H1 (cell line): ENCODE data around the gene ZNF398. TPM values are rescaled to one million over a fixed set of nuclear protein-coding genes. Genes with fewer than 3 reads are reported as not detected.

ENCODE experiments used
- CTCF ChIA-PET: fragments of 300-600 bp; sonication (Branson Sonifier 250); formaldehyde crosslinking; loops from one replicate; lab custom pipeline; 2021; ENCODE audit not compliant: partially characterized antibody; lab: Charles Lee
- POLR2A ChIA-PET: fragments of 300-600 bp; sonication (Branson Sonifier 250); formaldehyde crosslinking; loops from one replicate; lab custom pipeline; 2021; ENCODE audit warnings: inconsistent platforms; ENCODE audit not compliant: partially characterized antibody; lab: Charles Lee
- DNase-seq, 2 experiments: peaks; one replicate each; pipeline versions ENCODE4 v3.0.0 to v3.0.0-alpha.2; 2010 to 2022; ENCODE audit warnings: low spot score in 2 of 2, low read depth in 1 of 2, mixed read lengths in 1 of 2
- FAIRE-seq: peaks from 2 replicates; lab custom pipeline; 2011; peaks lifted over from hg19 to GRCh38; lab: Jason Lieb, UNC
- H2AFZ ChIP-seq: 2 replicates; pipeline ENCODE4 v1.8.1; 2012; ENCODE audit warnings: low read length, inconsistent platforms
- H2AK5ac ChIP-seq: 2 replicates; pipeline ENCODE4 v1.6.1; 2013; ENCODE audit warnings: low read depth, low read length
- H2BK120ac ChIP-seq: replicated peaks from 2 replicates; pipeline ENCODE3; 2013; ENCODE audit warnings: low read depth, low read length, inconsistent platforms
- H2BK12ac ChIP-seq: 2 replicates; pipeline ENCODE4 v1.6.1; 2013; ENCODE audit warnings: low read depth, low read length
- H2BK15ac ChIP-seq: 2 replicates; pipeline ENCODE4 v1.6.1; 2013; ENCODE audit warnings: low read length
- H2BK20ac ChIP-seq: 2 replicates; pipeline ENCODE4 v1.6.1; 2013; ENCODE audit warnings: low read length
- H2BK5ac ChIP-seq: 2 replicates; pipeline ENCODE4 v1.6.1; 2013; ENCODE audit warnings: low read depth, low read length
- H3K14ac ChIP-seq: 2 replicates; pipeline ENCODE4 v1.6.1; 2013; ENCODE audit warnings: inconsistent platforms; ENCODE audit not compliant: insufficient read length
- H3K18ac ChIP-seq: 2 replicates; pipeline ENCODE4 v1.6.1; 2013; ENCODE audit warnings: low read length; ENCODE audit errors: extremely low read depth
- H3K23ac ChIP-seq: 2 replicates; pipeline ENCODE4 v1.6.1; 2013; ENCODE audit warnings: inconsistent platforms; ENCODE audit not compliant: insufficient read length
- H3K23me2 ChIP-seq: 2 replicates; pipeline ENCODE4 v1.6.1; 2013; ENCODE audit warnings: low read depth, low read length
- H3K27ac ChIP-seq: 2 replicates; pipeline ENCODE4 v1.6.1; 2011; ENCODE audit warnings: low read depth, low read length, inconsistent platforms
- H3K27me3 ChIP-seq, 4 experiments: replicated peaks in 1 of 4; 1 replicate in 1 of 4; 2 replicates in 3 of 4; pipeline versions ENCODE4 v1.6.1 to v1.8.1; 2011 to 2013; ENCODE audit warnings: low read length in 3 of 4, mild to moderate bottlenecking in 3 of 4, inconsistent platforms in 2 of 4, mixed read lengths in 2 of 4, moderate library complexity in 1 of 4; ENCODE audit not compliant: control insufficient read depth in 3 of 4, insufficient read depth in 3 of 4; ENCODE audit errors: extremely low read depth in 1 of 4
- H3K36me3 ChIP-seq, 4 experiments: 2 replicates each; pipeline versions ENCODE4 v1.6.1 to v1.8.1; 2011 to 2013; ENCODE audit warnings: mild to moderate bottlenecking in 4 of 4, low read length in 3 of 4, moderate library complexity in 2 of 4, control low read depth in 1 of 4, inconsistent platforms in 1 of 4; ENCODE audit not compliant: insufficient read depth in 4 of 4, control insufficient read depth in 2 of 4
- H3K4ac ChIP-seq: replicated peaks from 2 replicates; pipeline ENCODE3; 2013; ENCODE audit warnings: low read length, low read depth, mixed read lengths, inconsistent platforms; ENCODE audit not compliant: insufficient read length
- H3K4me1 ChIP-seq, 4 experiments: replicated peaks in 1 of 4; 1 replicate in 1 of 4; 2 replicates in 3 of 4; pipeline versions ENCODE4 v1.6.1 to v1.8.1; 2011 to 2013; ENCODE audit warnings: low read length in 3 of 4, inconsistent platforms in 2 of 4, mixed read lengths in 1 of 4; ENCODE audit not compliant: insufficient read depth in 4 of 4, control insufficient read depth in 3 of 4
- H3K4me2 ChIP-seq, 2 experiments: 2 replicates each; pipeline versions ENCODE4 v1.6.1 to v1.8.1; 2011 to 2013; ENCODE audit warnings: low read depth in 2 of 2, low read length in 2 of 2, control low read depth in 1 of 2, inconsistent platforms in 1 of 2, mild to moderate bottlenecking in 1 of 2; ENCODE audit not compliant: insufficient read depth in 1 of 2
- H3K4me3 ChIP-seq, 4 experiments: fragments of 200-600, 300-600 bp in 1 of 4; sonication (generic), shearing (Covaris generic), sonication (Bioruptor Twin) in 1 of 4; 2 replicates each; pipeline versions ENCODE4 v1.5.1 to v1.8.1; 2011 to 2016; ENCODE audit warnings: low read length in 4 of 4, low read depth in 3 of 4, control low read depth in 2 of 4, inconsistent platforms in 2 of 4, mild to moderate bottlenecking in 2 of 4, mixed read lengths in 1 of 4, moderate library complexity in 1 of 4; ENCODE audit not compliant: insufficient read depth in 2 of 4; ENCODE audit errors: extremely low read depth in 1 of 4
- H3K56ac ChIP-seq: replicated peaks from 2 replicates; pipeline ENCODE3; 2013; ENCODE audit warnings: low read depth, mild to moderate bottlenecking, mixed read lengths, low read length, inconsistent platforms; ENCODE audit not compliant: insufficient read length
- H3K79me1 ChIP-seq: 2 replicates; pipeline ENCODE4 v1.6.1; 2013; ENCODE audit warnings: low read depth, low read length, control low read depth
- H3K79me2 ChIP-seq, 2 experiments: 2 replicates each; pipeline versions ENCODE4 v1.6.1 to v1.8.1; 2012 to 2013; ENCODE audit warnings: low read length in 2 of 2, mild to moderate bottlenecking in 2 of 2, inconsistent platforms in 1 of 2; ENCODE audit not compliant: insufficient read depth in 2 of 2, control insufficient read depth in 1 of 2
- H3K9ac ChIP-seq, 4 experiments: replicated peaks in 1 of 4; 1 replicate in 1 of 4; 2 replicates in 3 of 4; pipeline versions ENCODE4 v1.6.1 to v1.8.1; 2011 to 2013; ENCODE audit warnings: low read depth in 3 of 4, low read length in 3 of 4, control low read depth in 2 of 4, mild to moderate bottlenecking in 2 of 4, moderate library complexity in 2 of 4, inconsistent platforms in 1 of 4; ENCODE audit errors: extremely low read depth in 1 of 4
- H3K9me3 ChIP-seq, 2 experiments: 2 replicates each; pipeline versions ENCODE4 v1.6.1 to v1.8.1; 2012 to 2013; ENCODE audit warnings: mild to moderate bottlenecking in 2 of 2, moderate library complexity in 2 of 2, control low read depth in 1 of 2, inconsistent platforms in 1 of 2, low read depth in 1 of 2, low read length in 1 of 2, mixed read lengths in 1 of 2; ENCODE audit not compliant: insufficient read depth in 2 of 2
- H4K20me1 ChIP-seq, 2 experiments: replicated peaks in 1 of 2; 2 replicates each; pipeline versions ENCODE3 to v1.8.1; 2011 to 2013; ENCODE audit warnings: inconsistent platforms in 2 of 2, low read length in 2 of 2, mild to moderate bottlenecking in 1 of 2; ENCODE audit not compliant: insufficient read depth in 2 of 2, control insufficient read depth in 1 of 2
- H4K5ac ChIP-seq: 2 replicates; pipeline ENCODE4 v1.6.1; 2013; ENCODE audit warnings: low read length, low read depth, mixed read lengths, inconsistent platforms; ENCODE audit not compliant: insufficient read length
- H4K8ac ChIP-seq: 2 replicates; pipeline ENCODE4 v1.8.0; 2013; ENCODE audit warnings: mild to moderate bottlenecking, moderate library complexity, low read length, inconsistent platforms; ENCODE audit not compliant: insufficient read depth; ENCODE audit errors: extremely low read depth
- H4K91ac ChIP-seq: replicated peaks from 2 replicates; pipeline ENCODE3; 2013; ENCODE audit warnings: low read length, mixed read lengths, inconsistent platforms; ENCODE audit not compliant: insufficient read length
- ASH2L ChIP-seq: fragments of 200-600, 300-600 bp; sonication (generic); IDR thresholded peaks from one replicate; pipeline ENCODE4 v1.7.1; 2017; ENCODE audit warnings: low read length
- CBX8 ChIP-seq: fragments of 300-800, 300-1000 bp; sonication (generic); IDR thresholded peaks from 2 replicates; pipeline ENCODE4 v1.7.1; 2016; ENCODE audit warnings: low read depth, low read length, borderline replicate concordance
- CTBP2 ChIP-seq: IDR thresholded peaks from 2 replicates; pipeline ENCODE4 v1.7.0; 2011; ENCODE audit warnings: borderline replicate concordance, mild to moderate bottlenecking, moderate library complexity, mixed read lengths, low read length; ENCODE audit not compliant: insufficient read depth, insufficient read length
- FOSL1 ChIP-seq: IDR thresholded peaks from 2 replicates; pipeline ENCODE4 v1.6.1; 2011; ENCODE audit warnings: mild to moderate bottlenecking, low read depth, low read length, moderate library complexity; ENCODE audit not compliant: insufficient read depth
- JUND ChIP-seq: IDR thresholded peaks from 2 replicates; pipeline ENCODE4 v1.6.1; 2011; ENCODE audit warnings: mild to moderate bottlenecking, improper control_type of control experiment, low read length
- KDM1A ChIP-seq: fragments of 200-600, 300-600 bp; sonication (generic); IDR thresholded peaks from 2 replicates; pipeline ENCODE4 v1.7.1; 2016; ENCODE audit warnings: mild to moderate bottlenecking, low read length, borderline replicate concordance
- MAFK ChIP-seq: IDR thresholded peaks from 2 replicates; pipeline ENCODE4 v1.6.1; 2012; ENCODE audit warnings: low read depth, mild to moderate bottlenecking, improper control_type of control experiment, low read length
- POLR2AphosphoS5 ChIP-seq: IDR thresholded peaks from 2 replicates; pipeline ENCODE4 v1.6.1; 2011; ENCODE audit warnings: low read depth, low read length
- SP1 ChIP-seq: IDR thresholded peaks from 2 replicates; pipeline ENCODE4 v1.6.1; 2011; ENCODE audit warnings: low read depth, low read length
- TAF7 ChIP-seq: optimal IDR thresholded peaks from 2 replicates; pipeline ENCODE3; 2011; ENCODE audit warnings: low read depth, mild to moderate bottlenecking, inconsistent platforms, low read length, moderate library complexity, borderline replicate concordance
- WGBS, 2 experiments: shearing (Covaris generic) in 1 of 2; methylation state at CpG; one replicate each; pipeline versions ENCODE4 v1.1.6 to v1.1.7; 2013 to 2015; ENCODE audit warnings: low lambda C conversion rate in 2 of 2, mixed read lengths in 2 of 2, inconsistent platforms in 1 of 2, low coverage in 1 of 2, missing lambda C conversion rate in 1 of 2; ENCODE audit not compliant: insufficient replicate concordance in 2 of 2, insufficient coverage in 1 of 2, insufficient read length in 1 of 2; ENCODE audit errors: extremely low coverage in 1 of 2, missing lambda C conversion rate in 1 of 2; 5-methylcytosine and 5-hydroxymethylcytosine counted together
- polyA plus RNA-seq, 7 experiments: library from polyadenylated mRNA; depleted of rRNA in 3 of 7; stranded (reverse) in 5 of 7; unstranded in 2 of 7; fragments of >200 nt in 5 of 7; fragments of 200-250 nt in 2 of 7; gene quantifications; 1 replicate in 5 of 7; 2 replicates in 1 of 7; 4 replicates in 1 of 7; pipeline versions ENCODE4 v1.2.1 to v1.2.3, GENCODE V29; 2011 to 2013; ENCODE audit warnings: missing spikeins in 2 of 7, mixed read lengths in 2 of 7
- total RNA-seq: library from RNA; stranded (reverse); fragmentation: NEBNext Ultra II Directional; extraction: Animal tissue kit (Norgen Biotek cat#: 25700); gene quantifications from 2 replicates; pipeline ENCODE4 v1.2.1, GENCODE V29; 2021
- TF ChIP-seq, protein P1 (sequence below): IDR thresholded peaks from 2 replicates; pipeline ENCODE4 v1.6.1; 2011; ENCODE audit warnings: low read length, improper control_type of control experiment
- TF ChIP-seq, protein P2 (sequence below): IDR thresholded peaks from 2 replicates; pipeline ENCODE4 v1.6.1; 2012; ENCODE audit warnings: inconsistent platforms

The ZNF398 gene
- total and polyA plus RNA-seq, 2 of the 8 experiments (the other 6 are each of a cell fraction or from before 2014, with no cell fraction given) = 52.7 to 63.5 TPM

- no peak overlapping the region for H2BK120ac ChIP-seq
- H3K36me3 ChIP-seq = peaks cover 21 to 38% (median 30%) of the 10 kb centered on the region in 4 experiments
- H3K9ac ChIP-seq = no peak overlapping the region; a peak in 1 of 7 replicates
- peaks cover 2 to 4% of the 10 kb centered on the region in 2 experiments for H4K20me1 ChIP-seq
- H3K4ac ChIP-seq = no peak overlapping the region
- H3K4me3 ChIP-seq = no peak overlapping the region
- no peaks in the 10 kb centered on the region for H3K9me3 ChIP-seq
- H3K4me2 ChIP-seq = no peak overlapping the region; a peak in 1 of 4 replicates
- H2BK15ac ChIP-seq = no peak overlapping the region
- DNase-seq (no peak), FAIRE-seq (no peak)
- no peak overlapping the region for H3K14ac ChIP-seq
- no peak overlapping the region for H2BK5ac ChIP-seq
- H3K56ac ChIP-seq = no peak overlapping the region
- no peak overlapping the region for H2AFZ ChIP-seq
- H3K4me1 ChIP-seq = peaks cover 0 to 5% (median 4%) of the 10 kb centered on the region in 4 experiments; a peak in 5 of 7 replicates
- peaks cover 8% of the 10 kb centered on the region for H3K79me1 ChIP-seq
- ChIA-PET POLR2A (interaction anchor here (0.6 to 7.8 kb wide), 5 partner anchors 12 to 576 kb away, joined by 3 to 82 read pairs (median 3); no protein-coding TSS in a partner anchor), CTCF (interaction anchor here (0.6 to 2.9 kb wide), 3 partner anchors 12 to 1454 kb away, joined by 3 to 8 read pairs (median 4); no protein-coding TSS in a partner anchor)
- H3K27me3 ChIP-seq = no peaks in the 10 kb centered on the region
- H3K79me2 ChIP-seq = peaks cover 3 to 28% of the 10 kb centered on the region in 2 experiments; a peak in 3 of 4 replicates
- H3K23me2 ChIP-seq = peaks cover 5% of the 10 kb centered on the region; the same call in 1 of the 2 replicates
- no peak overlapping the region for H2BK20ac ChIP-seq
- no peak overlapping the region for H3K27ac ChIP-seq
- no peak overlapping the region for H4K91ac ChIP-seq
- H3K23ac ChIP-seq = no peak overlapping the region
- no peak overlapping the region for H2AK5ac ChIP-seq
- H2BK12ac ChIP-seq = no peak overlapping the region
- no peak overlapping the region for H3K18ac ChIP-seq
- 71% methylated on average over 4 of the region's 4 CpGs; no CpG with 5 or more reads in 1 of the 2 experiments for WGBS, 2 experiments
- H4K5ac ChIP-seq = no peak overlapping the region
- no peak overlapping the region for H4K8ac ChIP-seq
- TF ChIP-seq JUND = no peak
- TF ChIP-seq KDM1A = no peak
- TF ChIP-seq ASH2L = no peak
- TF ChIP-seq, protein P1, sequence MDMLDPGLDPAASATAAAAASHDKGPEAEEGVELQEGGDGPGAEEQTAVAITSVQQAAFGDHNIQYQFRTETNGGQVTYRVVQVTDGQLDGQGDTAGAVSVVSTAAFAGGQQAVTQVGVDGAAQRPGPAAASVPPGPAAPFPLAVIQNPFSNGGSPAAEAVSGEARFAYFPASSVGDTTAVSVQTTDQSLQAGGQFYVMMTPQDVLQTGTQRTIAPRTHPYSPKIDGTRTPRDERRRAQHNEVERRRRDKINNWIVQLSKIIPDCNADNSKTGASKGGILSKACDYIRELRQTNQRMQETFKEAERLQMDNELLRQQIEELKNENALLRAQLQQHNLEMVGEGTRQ = no peak
- no peak for TF ChIP-seq SP1
- TF ChIP-seq CTBP2 = no peak
- TF ChIP-seq CBX8 = no peak
- TF ChIP-seq, protein P2, sequence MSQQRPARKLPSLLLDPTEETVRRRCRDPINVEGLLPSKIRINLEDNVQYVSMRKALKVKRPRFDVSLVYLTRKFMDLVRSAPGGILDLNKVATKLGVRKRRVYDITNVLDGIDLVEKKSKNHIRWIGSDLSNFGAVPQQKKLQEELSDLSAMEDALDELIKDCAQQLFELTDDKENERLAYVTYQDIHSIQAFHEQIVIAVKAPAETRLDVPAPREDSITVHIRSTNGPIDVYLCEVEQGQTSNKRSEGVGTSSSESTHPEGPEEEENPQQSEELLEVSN = no peak
- no peak for TF ChIP-seq MAFK
- TF ChIP-seq TAF7 = no peak
- no peak for TF ChIP-seq FOSL1
- TF ChIP-seq POLR2AphosphoS5 = no peak
Measured at GRCh38 chr7:149197675-149198074, 50.4 kb downstream of the ZNF398 start.
